GM19025 (cell line): ENCODE data around the gene ZBTB48.

ENCODE experiments used
- ATAC-seq: cut with Tn5 transposase; IDR thresholded peaks from one replicate; pipeline ENCODE4 v1.9.1; 2021; ENCODE audit warnings: mild to moderate bottlenecking, low read depth, moderate library complexity; ENCODE audit not compliant: unreplicated experiment

The ZBTB48 gene

DNA sequence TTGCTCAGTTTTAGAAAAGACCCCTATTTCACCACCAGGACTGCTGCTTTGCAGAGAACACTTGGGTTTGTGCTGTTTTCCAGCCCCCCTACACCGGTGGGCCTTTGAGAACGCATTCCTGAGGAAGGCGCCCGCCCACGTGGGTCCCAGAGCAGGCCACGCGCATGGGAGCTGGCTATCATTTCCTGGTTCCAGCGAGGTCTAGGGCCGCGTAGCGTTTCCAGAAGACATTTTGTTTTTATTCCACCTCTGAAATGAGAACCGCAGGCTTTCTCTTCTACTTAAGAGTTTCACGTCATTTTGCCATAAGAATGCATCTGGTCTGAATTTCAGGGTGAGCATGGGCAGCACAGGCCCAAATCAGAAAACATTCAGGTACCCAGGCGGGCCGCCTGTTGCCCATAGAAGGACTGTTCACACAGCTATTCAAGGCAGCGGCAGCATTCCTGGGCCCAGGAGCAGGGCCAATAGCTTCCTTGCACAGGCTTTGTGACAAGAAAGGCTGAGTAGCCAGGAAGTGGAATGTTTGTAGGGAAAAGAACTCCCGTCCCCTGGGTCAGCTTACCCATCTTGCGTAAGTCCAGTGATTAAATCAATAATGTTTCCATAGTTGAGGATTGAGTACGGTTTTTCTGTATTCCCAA, 24.2 kb downstream of the ZBTB48 start:
- ATAC-seq = no peak

DNA sequence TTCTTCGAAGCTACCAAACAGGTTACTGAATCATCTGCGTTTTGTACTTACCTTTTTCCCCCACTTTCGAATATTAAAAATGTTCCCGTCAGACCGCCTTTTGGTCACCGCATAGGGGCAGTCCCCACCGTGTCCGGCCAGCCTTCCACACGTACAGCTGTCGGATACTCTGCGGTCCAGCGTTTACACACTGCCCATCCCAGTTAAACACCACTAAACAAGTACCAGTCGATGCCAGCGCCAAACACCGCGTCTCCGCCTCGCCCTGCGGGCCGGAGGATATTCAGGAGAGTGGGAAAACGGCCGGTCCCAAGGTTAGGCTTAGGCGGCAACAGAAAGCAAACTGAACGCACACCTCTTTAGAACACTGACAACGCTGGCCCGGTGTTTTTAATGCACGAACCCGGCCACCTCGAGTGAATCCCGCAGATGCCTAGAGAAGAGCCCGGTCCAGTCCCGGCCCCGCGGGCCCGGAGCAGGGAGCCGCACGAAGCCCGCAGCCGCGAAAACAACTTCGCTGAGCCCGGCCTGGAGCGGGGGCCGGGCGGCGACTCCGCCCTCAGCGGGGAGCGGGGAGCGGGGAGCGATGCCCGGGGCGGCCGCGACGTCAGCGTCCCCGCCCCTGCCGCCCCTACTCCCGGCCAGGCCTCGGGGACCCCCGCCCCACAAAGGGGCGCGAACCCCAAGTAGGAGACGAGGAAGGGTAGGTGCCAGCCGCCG, 33.0 kb downstream of the ZBTB48 start:
- ATAC-seq = peak; percentile 28

DNA sequence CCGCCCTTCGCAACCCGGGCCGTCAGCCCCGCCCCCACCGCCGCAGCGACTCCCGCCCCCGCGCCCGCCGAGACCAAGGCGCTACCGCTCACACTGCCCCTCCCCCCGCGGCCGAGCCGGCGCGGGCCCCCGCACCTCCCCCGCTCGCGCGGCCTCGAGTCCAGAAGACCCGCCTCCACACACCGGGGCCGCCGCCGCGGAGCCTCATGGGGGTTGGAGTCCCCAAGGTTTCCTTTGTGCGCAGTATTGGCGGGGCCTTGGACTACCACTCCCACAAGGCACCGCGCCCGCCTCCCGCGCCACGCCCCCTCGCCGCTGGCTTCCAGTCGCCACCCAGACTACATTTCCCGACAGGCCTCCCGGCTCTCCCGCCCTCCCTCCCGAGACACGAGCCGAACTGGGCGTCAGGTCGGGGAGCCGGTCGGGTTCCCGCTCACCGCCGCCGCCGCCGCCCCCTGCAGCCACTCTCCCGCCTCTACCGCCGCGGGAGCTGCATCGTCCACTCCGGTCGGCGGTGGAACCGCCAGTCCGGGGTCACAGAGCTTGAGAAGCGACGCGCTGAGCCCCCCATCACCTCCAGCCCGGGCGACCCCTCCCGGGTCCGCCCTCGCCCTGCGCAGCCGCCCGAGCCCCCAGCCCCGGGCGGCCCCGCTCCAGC, 33.7 kb downstream of the ZBTB48 start, which contains the start of gene PHF13:
TSS of gene PHF13 (plus strand) at position 371 of the 658 bp plus-strand sequence. CDS start 336 bp downstream, outside the sequence.
- ATAC-seq = peak; percentile 92

DNA sequence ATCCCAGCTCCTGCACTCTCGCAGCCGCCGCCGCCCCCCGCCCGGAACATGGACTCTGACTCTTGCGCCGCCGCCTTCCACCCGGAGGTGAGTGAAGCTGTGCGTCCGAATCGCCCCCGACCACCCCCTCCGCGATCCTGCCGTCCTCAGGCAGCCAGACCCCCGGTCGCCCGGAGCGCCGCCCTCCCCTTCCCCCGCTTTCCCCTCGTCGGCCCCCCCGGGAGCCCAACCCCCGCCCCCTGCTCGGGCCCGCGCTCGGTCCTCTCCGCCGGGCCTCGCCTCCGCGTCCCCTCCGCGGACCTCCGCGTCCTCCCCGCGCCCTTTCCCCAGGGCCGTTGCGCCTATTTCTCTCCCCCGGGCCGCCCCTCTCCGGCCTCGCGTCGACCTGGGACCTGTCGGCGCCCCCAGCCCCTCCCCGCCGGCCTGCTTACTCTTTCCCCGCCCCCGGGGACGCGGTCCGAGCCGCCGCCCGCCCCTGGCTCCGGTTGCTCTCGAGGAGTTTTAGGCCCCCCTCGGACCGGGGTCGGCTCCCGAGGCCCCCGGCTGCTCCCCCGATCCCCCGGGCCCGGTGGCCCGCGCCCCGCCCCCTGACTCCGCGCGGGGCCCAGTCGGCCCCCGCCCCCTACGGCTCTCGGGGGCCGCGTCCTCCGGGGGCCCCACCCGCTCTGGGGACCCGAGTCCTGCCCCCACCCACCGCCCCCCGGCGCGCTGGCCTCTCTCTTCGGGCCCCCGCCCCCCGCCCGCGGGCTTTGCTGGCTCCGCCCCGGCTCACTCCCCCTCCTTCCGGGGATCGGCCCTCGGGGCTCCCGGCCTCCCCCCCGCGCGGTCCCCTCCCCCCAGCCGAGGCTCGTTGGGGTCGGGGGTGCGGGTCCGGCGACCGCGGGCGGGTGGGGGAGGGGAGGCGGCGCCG, 34.5 kb downstream of the ZBTB48 start:
- no peak for ATAC-seq

DNA sequence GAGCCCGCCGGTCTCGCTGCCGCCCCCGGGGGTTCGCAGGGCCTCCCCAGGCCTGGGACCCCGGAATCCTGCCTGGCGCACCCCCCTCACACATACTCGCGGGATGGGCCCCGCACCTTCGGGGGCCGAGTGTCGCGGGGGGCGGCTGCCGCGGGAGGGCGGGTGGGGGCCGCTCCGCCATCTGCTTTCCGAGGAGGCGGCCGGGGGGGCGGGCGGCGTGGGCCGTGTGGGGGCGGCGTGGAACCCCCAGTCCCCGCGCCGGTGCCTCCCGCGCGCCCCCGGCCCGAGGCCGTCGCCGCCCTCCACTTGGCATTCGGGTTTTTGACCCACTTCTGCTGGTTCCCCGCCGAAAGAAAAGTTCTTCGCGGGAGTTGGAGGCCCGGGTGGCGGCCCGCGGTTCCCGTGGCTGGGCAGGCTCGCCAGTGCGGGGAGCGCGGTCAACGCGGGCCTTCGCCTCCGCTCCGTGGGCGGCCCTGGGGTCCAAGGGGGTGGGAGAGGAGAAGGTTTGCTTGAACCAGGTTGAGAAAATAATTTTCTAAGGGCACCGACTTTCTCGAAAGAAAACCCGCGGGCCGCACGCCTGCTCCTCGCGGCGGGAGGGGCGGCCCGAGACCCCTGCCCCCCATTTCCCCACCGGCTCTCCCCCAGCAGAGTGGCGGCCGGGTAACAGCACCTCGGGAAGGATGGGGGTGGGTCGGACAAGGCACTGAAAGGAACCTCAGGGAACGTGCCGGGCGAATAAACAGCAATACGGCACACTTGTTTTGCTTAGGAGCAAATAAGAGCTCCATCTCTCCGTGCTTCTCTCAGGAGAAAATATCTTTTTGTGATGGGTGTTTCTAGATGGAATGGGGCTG, 35.4 kb downstream of the ZBTB48 start:
- ATAC-seq = no peak

DNA sequence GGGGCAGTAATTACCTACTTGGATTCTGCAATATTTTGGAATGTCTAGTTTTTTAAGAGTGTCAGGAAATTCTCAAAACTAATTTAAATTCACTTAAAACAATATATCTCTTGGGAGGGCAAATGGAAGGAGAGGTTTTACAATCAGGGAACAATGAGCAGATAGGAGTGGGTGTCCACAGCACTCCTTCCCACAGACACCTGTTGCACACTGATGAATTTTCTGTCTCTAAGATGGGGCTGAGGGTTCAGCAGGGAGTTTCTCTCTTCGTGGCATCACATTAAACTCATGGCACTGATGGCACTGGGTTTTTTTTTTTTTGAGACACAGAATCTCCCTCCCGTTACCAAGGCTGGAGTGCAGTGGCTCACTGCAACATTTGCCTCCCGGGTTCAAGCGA, 39.3 kb downstream of the ZBTB48 start:
- ATAC-seq = no peak

DNA sequence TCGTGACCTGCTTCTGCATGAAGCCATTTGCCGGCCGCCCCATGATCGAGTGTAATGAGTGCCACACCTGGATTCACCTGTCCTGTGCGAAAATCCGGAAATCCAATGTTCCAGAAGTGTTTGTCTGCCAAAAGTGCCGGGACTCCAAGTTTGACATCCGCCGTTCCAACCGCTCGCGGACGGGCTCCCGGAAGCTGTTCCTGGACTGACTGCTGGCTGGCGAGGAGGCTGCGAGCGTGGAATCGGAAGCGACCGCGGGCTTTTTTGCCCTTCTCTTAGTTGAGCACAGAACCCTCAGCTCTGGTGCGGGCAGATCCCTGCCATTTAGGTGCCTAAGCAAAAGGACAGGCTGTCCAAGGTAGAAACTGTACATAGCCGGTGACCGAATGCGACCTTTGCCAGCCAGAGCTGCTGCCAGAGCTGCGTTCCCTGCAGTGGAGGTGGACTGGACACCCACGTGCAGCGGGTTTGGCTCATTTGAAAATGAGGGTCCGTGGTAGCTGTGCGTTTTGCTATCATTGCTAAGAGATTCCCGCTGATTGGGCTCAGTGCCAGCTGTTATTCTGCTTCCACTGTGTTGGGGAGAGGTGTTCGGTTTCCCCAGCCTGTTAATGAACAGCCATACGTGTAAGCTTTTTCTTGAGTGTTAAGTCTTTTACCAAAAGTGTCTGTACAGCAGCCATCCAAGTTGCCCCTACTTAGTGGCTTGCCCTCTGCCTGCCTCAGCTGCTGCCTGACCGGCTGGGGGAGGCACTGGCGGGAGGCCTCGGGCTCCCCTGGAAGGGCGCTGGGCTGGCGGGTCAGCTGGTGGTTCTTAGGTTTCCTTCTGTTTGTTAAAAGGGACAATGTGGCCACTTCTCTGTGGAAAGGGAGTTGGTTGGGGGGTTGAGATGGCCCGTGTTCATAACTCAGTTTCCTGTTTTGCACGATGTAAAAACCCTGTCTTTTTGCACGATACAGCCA, 41.9 kb downstream of the ZBTB48 start:
- no peak for ATAC-seq

DNA sequence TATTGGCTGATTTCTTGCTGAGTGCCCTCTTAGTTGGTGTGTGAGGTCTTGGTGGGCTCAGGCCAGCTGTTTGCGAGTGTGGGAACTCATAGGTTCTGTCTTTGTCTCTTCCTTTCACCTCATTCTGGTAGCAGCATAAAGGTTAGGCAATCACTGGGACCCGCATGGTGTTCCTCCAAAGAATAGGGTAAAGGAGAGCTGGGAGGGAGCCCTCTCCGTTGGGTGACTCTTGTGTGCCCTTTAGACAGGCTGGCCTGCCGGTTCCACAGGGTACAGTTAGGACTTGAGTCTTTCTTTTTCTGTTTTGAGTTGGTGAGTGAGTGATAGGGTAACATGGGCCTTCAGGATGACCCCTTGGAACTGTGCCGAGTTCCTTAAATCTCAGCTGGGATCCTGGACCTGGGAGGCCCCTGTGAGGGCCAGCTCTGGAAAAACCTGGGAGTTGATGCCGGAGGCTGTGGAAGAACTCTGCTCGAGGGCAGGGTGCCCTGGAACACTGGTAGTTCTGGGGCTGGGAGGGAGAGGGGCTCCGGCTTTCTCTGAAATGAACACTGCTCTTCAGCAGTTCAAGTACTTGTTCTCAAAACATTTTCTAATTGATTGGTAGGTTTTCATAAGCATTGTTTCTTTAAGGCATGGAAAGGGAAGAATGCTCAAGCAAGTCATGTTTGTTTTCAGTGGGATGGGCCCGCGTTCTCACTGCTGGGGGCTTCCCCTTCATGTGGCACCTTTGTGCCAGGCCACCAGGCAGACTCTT, 42.8 kb downstream of the ZBTB48 start:
- no peak for ATAC-seq

DNA sequence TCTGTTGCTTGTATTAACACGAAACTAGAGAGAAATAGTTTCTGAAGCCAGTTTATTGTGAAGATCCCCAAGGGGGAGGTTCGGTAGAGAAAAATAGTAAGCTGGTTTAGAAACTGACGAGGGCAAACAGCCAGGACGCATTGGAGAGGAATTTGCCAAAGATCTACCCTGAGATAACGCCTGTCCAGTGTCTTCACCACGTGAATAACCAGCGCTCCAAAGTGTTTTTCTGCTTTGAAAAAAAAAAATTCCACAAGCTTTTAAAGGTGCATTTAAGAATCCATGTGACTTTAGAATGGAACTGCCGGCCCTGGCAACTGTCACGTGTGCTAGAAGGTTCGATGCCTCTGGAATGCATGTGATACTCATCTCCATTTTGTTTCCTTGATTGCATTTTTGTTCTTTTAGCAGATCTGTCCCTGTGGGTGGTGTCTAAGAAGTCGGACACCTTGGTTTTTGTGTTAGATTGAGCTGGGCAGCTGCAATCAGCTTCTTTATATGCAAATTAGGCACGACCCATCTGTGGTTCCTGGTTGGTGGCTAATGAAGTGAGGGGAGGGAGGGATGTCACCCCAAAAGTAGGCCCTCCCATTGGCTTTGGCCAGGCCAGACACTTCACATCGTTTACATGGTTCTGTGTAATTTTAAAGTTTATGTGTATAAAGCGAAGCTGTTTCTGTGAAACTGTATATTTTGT, 43.6 kb downstream of the ZBTB48 start:
- ATAC-seq = no peak

DNA sequence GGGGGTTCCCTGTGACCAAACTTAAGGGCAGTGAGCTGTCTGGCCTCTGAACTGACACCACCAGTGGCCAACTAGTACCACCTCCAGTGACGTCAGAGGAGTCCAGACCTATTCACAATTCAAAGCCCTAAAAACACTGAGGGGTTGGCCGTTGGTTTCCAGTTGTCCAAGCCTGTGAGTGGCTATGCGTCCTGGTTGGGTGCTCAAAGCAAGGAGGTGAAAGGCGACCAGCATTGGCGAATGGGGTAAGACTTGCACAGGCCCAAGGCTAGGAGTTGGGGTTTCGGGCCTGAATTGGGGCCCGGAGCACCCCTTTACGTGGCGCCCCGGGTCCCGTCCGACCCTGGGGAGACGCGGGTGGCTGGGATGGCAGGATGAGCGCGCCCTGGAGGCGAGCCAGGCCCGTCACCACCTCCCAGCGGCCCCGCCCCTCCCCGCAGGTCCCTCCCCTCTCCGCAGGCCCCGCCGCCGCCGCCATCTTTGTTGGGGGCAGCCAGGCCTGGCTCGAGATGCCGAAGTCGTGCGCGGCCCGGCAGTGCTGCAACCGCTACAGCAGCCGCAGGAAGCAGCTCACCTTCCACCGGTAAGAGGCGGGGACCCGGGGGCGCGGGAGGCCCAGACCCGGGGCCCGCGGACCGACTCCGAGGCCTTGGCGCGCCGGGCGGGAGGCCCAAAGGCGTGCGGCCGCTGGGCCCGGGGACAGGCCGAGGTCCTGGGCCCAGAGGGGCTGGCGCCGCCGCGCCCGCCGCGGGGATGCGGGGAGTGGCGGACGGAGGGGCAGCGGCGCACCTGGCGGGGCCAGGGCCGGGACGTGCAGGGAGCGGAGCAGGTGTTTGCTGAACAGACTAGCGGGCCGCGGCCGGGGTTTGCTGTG, 45.2 kb downstream of the ZBTB48 start, which contains the start of gene THAP3:
TSS of gene THAP3 (plus strand) at position 159 of the 874 bp plus-strand sequence. CDS start at position 510, 351 bp downstream.
- peak; percentile 74 for ATAC-seq

DNA sequence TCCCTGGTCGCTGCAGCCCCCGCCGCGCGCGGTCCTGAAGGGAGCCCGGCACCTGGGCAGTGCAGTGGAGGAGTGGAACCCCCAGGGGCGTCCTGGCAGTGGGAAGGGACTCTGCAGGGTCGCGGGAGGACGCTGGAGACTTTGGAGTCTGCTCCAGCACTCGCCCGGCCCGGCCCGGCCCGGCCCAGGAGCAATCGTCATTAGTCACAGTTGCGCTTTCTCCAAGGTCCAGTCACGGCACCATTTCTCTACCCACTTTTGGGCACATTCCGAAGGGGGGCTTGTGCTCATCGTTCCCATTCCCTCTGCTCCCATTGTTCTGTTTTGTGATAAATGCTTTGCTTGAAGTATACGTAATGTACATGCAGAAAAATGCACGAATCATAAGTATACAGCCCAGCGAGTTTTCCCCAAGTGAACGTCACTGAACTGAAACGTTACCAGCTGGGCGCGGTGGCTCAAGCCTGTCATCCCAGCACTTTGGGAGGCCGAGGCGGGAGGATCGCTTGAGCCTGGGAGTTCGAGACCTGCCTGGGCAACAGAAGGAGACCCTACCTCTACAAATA, 45.9 kb downstream of the ZBTB48 start:
- ATAC-seq = no peak

DNA sequence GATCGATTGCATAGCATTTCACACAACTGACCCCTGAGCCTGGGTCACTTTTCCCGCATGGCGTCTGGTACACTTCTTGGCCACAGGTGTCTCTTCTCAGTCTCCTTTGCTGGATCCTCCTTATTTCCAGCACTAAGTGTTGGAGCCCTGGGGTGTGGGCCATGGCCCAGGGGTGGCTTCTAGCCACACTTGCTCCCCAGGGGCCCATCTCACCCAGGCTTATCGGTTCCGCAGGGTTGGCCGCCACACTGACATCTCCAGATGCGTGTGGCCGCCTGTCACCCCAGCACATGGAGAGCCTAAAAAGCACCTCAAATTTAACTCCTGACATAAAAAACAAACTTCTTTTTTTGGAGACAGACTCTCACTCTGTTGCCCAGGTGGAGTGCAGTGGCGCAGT, 47.2 kb downstream of the ZBTB48 start:
- ATAC-seq = no peak

DNA sequence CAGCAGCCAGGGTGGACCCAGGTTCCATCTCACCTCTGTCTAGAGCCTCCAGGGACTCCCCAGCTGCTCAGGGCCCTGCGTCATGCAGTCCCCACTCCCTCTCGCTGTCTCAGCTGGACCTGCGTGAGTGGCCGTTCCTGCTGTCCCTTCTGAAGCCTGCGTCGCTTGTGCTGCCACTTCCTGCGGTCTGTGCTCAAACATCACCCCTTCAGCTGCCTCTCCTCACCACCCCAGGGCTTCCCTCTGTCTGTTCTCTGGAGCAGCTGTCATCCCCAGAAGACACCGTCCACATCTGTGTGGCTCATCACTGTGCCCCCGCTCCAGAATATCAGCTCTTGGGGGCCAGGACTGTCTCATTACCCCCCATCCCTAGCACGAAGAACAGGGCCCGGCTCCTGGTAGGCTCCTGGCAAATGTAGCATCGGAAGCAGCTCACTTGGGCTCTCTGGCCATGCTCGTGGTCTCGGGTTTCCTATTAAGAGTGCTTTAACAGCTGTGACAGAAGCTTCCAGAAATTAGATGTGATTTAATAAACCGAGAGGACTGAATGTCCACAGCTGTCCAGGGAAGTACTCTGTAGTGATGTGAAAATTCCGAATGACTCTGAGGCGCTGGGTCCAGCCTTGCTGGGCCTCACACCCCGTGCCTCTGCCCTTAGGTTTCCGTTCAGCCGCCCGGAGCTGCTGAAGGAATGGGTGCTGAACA, 48.2 kb downstream of the ZBTB48 start:
- ATAC-seq = no peak

DNA sequence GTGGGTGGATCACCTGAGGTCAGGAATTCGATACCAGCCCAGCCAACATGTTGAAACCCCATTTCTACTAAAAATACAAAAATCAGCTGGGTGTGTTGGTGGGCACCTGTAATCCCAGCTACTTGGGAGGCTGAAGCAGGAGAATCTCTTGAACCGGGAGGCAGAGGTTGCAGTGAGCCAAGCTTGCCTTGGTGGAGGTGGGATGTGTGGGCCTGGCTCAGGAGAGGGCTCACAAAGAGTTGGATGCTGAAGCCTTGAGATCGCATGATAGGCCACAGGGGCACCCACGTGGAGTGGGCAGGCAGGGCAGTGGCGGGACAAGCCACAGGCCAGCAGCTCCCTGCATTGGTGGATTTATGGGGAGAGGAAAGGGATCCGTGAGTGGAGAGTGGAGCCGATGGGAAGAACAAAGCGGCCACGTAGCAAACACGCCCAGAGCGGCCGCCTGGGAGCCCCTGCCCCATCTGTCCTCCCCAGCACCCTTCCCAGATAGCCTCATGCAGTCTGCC, 49.2 kb downstream of the ZBTB48 start:
- ATAC-seq = no peak

DNA sequence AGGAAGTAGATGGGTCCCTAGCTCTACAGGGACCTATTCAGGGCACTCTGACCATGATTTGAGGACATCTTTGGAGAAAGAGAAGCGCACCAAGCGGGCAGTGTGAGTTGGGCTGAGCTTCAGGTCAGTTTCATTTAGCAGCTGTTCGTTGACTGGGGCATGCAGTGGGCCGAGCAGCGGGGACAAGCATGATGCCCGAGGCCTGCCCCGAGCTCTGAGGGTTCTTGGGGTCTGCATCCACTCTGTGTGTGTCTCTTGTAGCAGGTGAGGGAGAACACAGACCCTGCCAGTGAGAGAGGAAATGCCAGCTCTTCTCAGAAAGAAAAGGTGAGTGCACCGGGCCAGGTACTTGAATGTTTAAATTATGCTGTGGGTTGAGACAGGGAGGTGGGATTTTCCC, 50.2 kb downstream of the ZBTB48 start:
- no peak for ATAC-seq
